Activated CD4-positive, alpha-beta T cell treated with anti-CD3 and anti-CD28 coated beads, Interleukin-2, amount 10 ng/mL, durations not matched to agents 7 days and 5 days (primary cell): Measurements from ENCODE around the gene MAN1A1. TPM values are rescaled to one million over a fixed set of nuclear protein-coding genes. Genes with fewer than 3 reads are reported as not detected.

Experiments used
- CTCF ChIA-PET: fragments of 350-600 bp; sonication (Branson Sonifier 250); formaldehyde crosslinking; loops from one replicate; lab custom pipeline; 2021; ENCODE audit warnings: antibody characterized with exemption; lab: Charles Lee
- POLR2A ChIA-PET: fragments of 350-600 bp; sonication (Branson Sonifier 250); formaldehyde crosslinking; loops from one replicate; lab custom pipeline; 2021; ENCODE audit warnings: antibody characterized with exemption; lab: Charles Lee
- DNase-seq: peaks from one replicate; pipeline ENCODE4 v3.0.0-alpha.2; 2020
- H3K27ac Mint-ChIP-seq: one replicate; pipeline ENCODE4 v1.8.0; 2021; ENCODE audit warnings: mild to moderate bottlenecking, moderate library complexity, mixed read lengths
- H3K27me3 Mint-ChIP-seq: one replicate; pipeline ENCODE4 v1.8.0; 2021; ENCODE audit warnings: mixed read lengths
- H3K36me3 Mint-ChIP-seq: one replicate; pipeline ENCODE4 v1.8.0; 2021; ENCODE audit warnings: low read depth, mixed read lengths
- H3K4me1 Mint-ChIP-seq: one replicate; pipeline ENCODE4 v1.8.0; 2021; ENCODE audit warnings: mixed read lengths
- H3K4me3 Mint-ChIP-seq: one replicate; pipeline ENCODE4 v1.8.0; 2021; ENCODE audit warnings: mild to moderate bottlenecking, moderate library complexity, mixed read lengths
- H3K9me3 Mint-ChIP-seq: one replicate; pipeline ENCODE4 v1.8.0; 2021; ENCODE audit warnings: mixed read lengths
- total RNA-seq, 2 experiments: library from RNA; stranded (reverse); gene quantifications; one replicate each; pipeline ENCODE4 v1.2.3, GENCODE V29; 2021

Gene MAN1A1
- total RNA-seq, 2 experiments from 2014 or later = 10.5 to 10.6 TPM

GRCh38 chr6:119227377-119227776, 122.2 kb downstream of the MAN1A1 start:
- Mint-ChIP-seq H3K27ac (no peak overlapping the region), H3K36me3 (no peaks in the 10 kb centered on the region), H3K9me3 (no peaks in the 10 kb centered on the region), H3K27me3 (no peaks in the 10 kb centered on the region), H3K4me1 (no peaks in the 10 kb centered on the region), H3K4me3 (no peak overlapping the region)
- DNase-seq = no peak
- CTCF ChIA-PET = no interaction called here
- POLR2A ChIA-PET = no interaction called here

- no peak for DNase-seq
- Mint-ChIP-seq H3K4me3 (no peak overlapping the region), H3K27me3 (no peaks in the 10 kb centered on the region), H3K36me3 (no peaks in the 10 kb centered on the region), H3K9me3 (no peaks in the 10 kb centered on the region), H3K27ac (no peak overlapping the region), H3K4me1 (no peaks in the 10 kb centered on the region)
- CTCF ChIA-PET = no interaction called here
- POLR2A ChIA-PET = no interaction called here
These were observed 123.5 kb downstream of the MAN1A1 start for GRCh38 chr6:119226089-119226488.

GRCh38 chr6:119224095-119224701, 125.4 kb downstream of the MAN1A1 start:
- H3K4me3 Mint-ChIP-seq = no peak overlapping the region
- no peaks in the 10 kb centered on the region for H3K36me3 Mint-ChIP-seq
- no peak overlapping the region for H3K27ac Mint-ChIP-seq
- no peaks in the 10 kb centered on the region for H3K27me3 Mint-ChIP-seq
- POLR2A ChIA-PET = no interaction called here
- CTCF ChIA-PET = interaction anchor here (1.2 kb wide), 2 partner anchors 13 to 98 kb away, joined by 3 read pairs; no protein-coding TSS in a partner anchor
- DNase-seq = no peak
- no peaks in the 10 kb centered on the region for H3K4me1 Mint-ChIP-seq
- no peaks in the 10 kb centered on the region for H3K9me3 Mint-ChIP-seq

- ChIA-PET CTCF (no interaction called here), POLR2A (interaction anchor here (0.6 kb wide), 1 partner anchor 14 kb away, joined by 3 read pairs; no protein-coding TSS in a partner anchor)
- DNase-seq = no peak
- Mint-ChIP-seq H3K9me3 (no peaks in the 10 kb centered on the region), H3K36me3 (no peaks in the 10 kb centered on the region), H3K27me3 (no peaks in the 10 kb centered on the region), H3K4me3 (no peak overlapping the region), H3K27ac (no peak overlapping the region), H3K4me1 (no peaks in the 10 kb centered on the region)
These were observed 129.1 kb downstream of the MAN1A1 start for GRCh38 chr6:119220452-119220851.

- CTCF ChIA-PET = interaction anchor here (1.4 kb wide), 1 partner anchor 45 kb away, joined by 3 read pairs; no protein-coding TSS in a partner anchor
These were observed 131.0 kb downstream of the MAN1A1 start for GRCh38 chr6:119218548-119218947.

GRCh38 chr6:119215885-119216590, 133.5 kb downstream of the MAN1A1 start:
- DNase-seq = no peak
- CTCF ChIA-PET = no interaction called here
- H3K9me3 Mint-ChIP-seq = no peaks in the 10 kb centered on the region
- POLR2A ChIA-PET = no interaction called here
- no peak overlapping the region for H3K27ac Mint-ChIP-seq
- H3K27me3 Mint-ChIP-seq = no peaks in the 10 kb centered on the region
- no peak overlapping the region for H3K4me3 Mint-ChIP-seq
- no peaks in the 10 kb centered on the region for H3K4me1 Mint-ChIP-seq
- no peaks in the 10 kb centered on the region for H3K36me3 Mint-ChIP-seq

More at GRCh38 chr6:119218548-119218947, 131.0 kb downstream of the MAN1A1 start:
- Mint-ChIP-seq H3K36me3 (no peaks in the 10 kb centered on the region), H3K27me3 (no peaks in the 10 kb centered on the region), H3K4me1 (no peaks in the 10 kb centered on the region), H3K27ac (no peak overlapping the region), H3K4me3 (no peak overlapping the region), H3K9me3 (no peaks in the 10 kb centered on the region)
- POLR2A ChIA-PET = no interaction called here
- no peak for DNase-seq

- no peak overlapping the region for H3K4me3 Mint-ChIP-seq
- DNase-seq = no peak
- ChIA-PET POLR2A (no interaction called here), CTCF (no interaction called here)
- no peaks in the 10 kb centered on the region for H3K4me1 Mint-ChIP-seq
- no peak overlapping the region for H3K27ac Mint-ChIP-seq
- H3K27me3 Mint-ChIP-seq = no peaks in the 10 kb centered on the region
- H3K36me3 Mint-ChIP-seq = no peaks in the 10 kb centered on the region
- no peaks in the 10 kb centered on the region for H3K9me3 Mint-ChIP-seq
These were observed 134.3 kb downstream of the MAN1A1 start for GRCh38 chr6:119215309-119215708.

GRCh38 chr6:119210596-119210995, 139.0 kb downstream of the MAN1A1 start:
- Mint-ChIP-seq H3K36me3 (no peaks in the 10 kb centered on the region), H3K4me1 (peaks cover 10% of the 10 kb centered on the region), H3K27ac (no peak overlapping the region), H3K4me3 (no peak overlapping the region), H3K27me3 (no peaks in the 10 kb centered on the region), H3K9me3 (no peaks in the 10 kb centered on the region)
- CTCF ChIA-PET = no interaction called here
- POLR2A ChIA-PET = no interaction called here
- DNase-seq = no peak

GRCh38 chr6:119209452-119210205, 139.9 kb downstream of the MAN1A1 start:
- POLR2A ChIA-PET = no interaction called here
- CTCF ChIA-PET = interaction anchor here (0.5 kb wide), 1 partner anchor 174 kb away, joined by 6 read pairs; no protein-coding TSS in a partner anchor
- no peak overlapping the region for H3K27ac Mint-ChIP-seq
- no peak for DNase-seq
- no peaks in the 10 kb centered on the region for H3K9me3 Mint-ChIP-seq
- H3K36me3 Mint-ChIP-seq = no peaks in the 10 kb centered on the region
- no peaks in the 10 kb centered on the region for H3K27me3 Mint-ChIP-seq
- peaks cover 10% of the 10 kb centered on the region for H3K4me1 Mint-ChIP-seq
- H3K4me3 Mint-ChIP-seq = no peak overlapping the region

GRCh38 chr6:119207971-119208725, 141.4 kb downstream of the MAN1A1 start:
- DNase-seq = no peak
- POLR2A ChIA-PET = no interaction called here
- H3K27me3 Mint-ChIP-seq = no peaks in the 10 kb centered on the region
- CTCF ChIA-PET = no interaction called here
- no peak overlapping the region for H3K27ac Mint-ChIP-seq
- H3K36me3 Mint-ChIP-seq = peaks cover 5% of the 10 kb centered on the region
- peaks cover 10% of the 10 kb centered on the region for H3K4me1 Mint-ChIP-seq
- H3K4me3 Mint-ChIP-seq = no peak overlapping the region
- no peaks in the 10 kb centered on the region for H3K9me3 Mint-ChIP-seq

GRCh38 chr6:119207327-119207726, 142.2 kb downstream of the MAN1A1 start:
- CTCF ChIA-PET = no interaction called here
- POLR2A ChIA-PET = no interaction called here

GRCh38 chr6:119205911-119206618, 143.5 kb downstream of the MAN1A1 start:
- Mint-ChIP-seq H3K4me3 (no peak overlapping the region), H3K9me3 (no peaks in the 10 kb centered on the region), H3K27me3 (no peaks in the 10 kb centered on the region), H3K36me3 (peaks cover 5% of the 10 kb centered on the region), H3K27ac (no peak overlapping the region), H3K4me1 (peaks cover 10% of the 10 kb centered on the region)
- ChIA-PET POLR2A (interaction anchor here (0.7 kb wide), 1 partner anchor 14 kb away, joined by 3 read pairs; no protein-coding TSS in a partner anchor), CTCF (interaction anchor here (0.6 to 0.7 kb wide), 2 partner anchors 22 to 40 kb away, joined by 3 read pairs; no protein-coding TSS in a partner anchor)
- no peak for DNase-seq

More at GRCh38 chr6:119207327-119207726, 142.2 kb downstream of the MAN1A1 start:
- Mint-ChIP-seq H3K9me3 (no peaks in the 10 kb centered on the region), H3K36me3 (peaks cover 5% of the 10 kb centered on the region), H3K4me1 (peaks cover 10% of the 10 kb centered on the region), H3K27me3 (no peaks in the 10 kb centered on the region), H3K27ac (no peak overlapping the region), H3K4me3 (no peak overlapping the region)
- no peak for DNase-seq
